CD4-positive, alpha-beta T cell (primary cell): ENCODE results near the gene UFL1. TPM values are rescaled to one million over a fixed set of nuclear protein-coding genes. Genes with fewer than 3 reads are reported as not detected.

Experiments used
- ATAC-seq: fragments of 200-7000 bp; cut with Tn5 transposase; one replicate; pipeline ENCODE4 v1.10.0; 2022; ENCODE audit warnings: mild to moderate bottlenecking; ENCODE audit not compliant: poor library complexity
- CTCF ChIA-PET: fragments of 350-600 bp; sonication (Branson Sonifier 250); formaldehyde crosslinking; loops from one replicate; lab custom pipeline; 2021; ENCODE audit warnings: antibody characterized with exemption, inconsistent platforms; lab: Charles Lee
- POLR2A ChIA-PET: fragments of 350-600 bp; sonication (Branson Sonifier 250); formaldehyde crosslinking; loops from one replicate; lab custom pipeline; 2021; ENCODE audit warnings: antibody characterized with exemption, inconsistent platforms; lab: Charles Lee
- DNase-seq, 14 experiments: peaks; one replicate each; pipeline ENCODE4 v3.0.0-alpha.2; 2013 to 2020; ENCODE audit warnings: mixed read lengths in 2 of 14
- H3K27ac ChIP-seq, 2 donors: one replicate each; pipeline versions ENCODE4 v1.5.1 to v1.7.0; 2013; ENCODE audit warnings: low read length in 2 of 2, low read depth in 1 of 2, mild to moderate bottlenecking in 1 of 2
- H3K27me3 ChIP-seq, 2 experiments: 1 replicate in 1 of 2; 2 replicates in 1 of 2; pipeline versions ENCODE4 v1.6.1 to v1.7.0; 2013; ENCODE audit warnings: low read length in 2 of 2, control low read depth in 1 of 2, mild to moderate bottlenecking in 1 of 2, moderate library complexity in 1 of 2; ENCODE audit not compliant: insufficient read depth in 2 of 2, control insufficient read depth in 1 of 2
- H3K36me3 ChIP-seq: one replicate; pipeline ENCODE4 v1.6.1; 2013; ENCODE audit warnings: low read length, control low read depth; ENCODE audit not compliant: insufficient read depth
- H3K4me1 ChIP-seq: one replicate; pipeline ENCODE4 v1.6.1; 2013; ENCODE audit warnings: low read length, control low read depth; ENCODE audit not compliant: insufficient read depth
- H3K4me3 ChIP-seq: one replicate; pipeline ENCODE4 v1.5.1; 2013; ENCODE audit warnings: mild to moderate bottlenecking, low read length, moderate library complexity
- H3K9me3 ChIP-seq, 2 experiments: 1 replicate in 1 of 2; 2 replicates in 1 of 2; pipeline versions ENCODE4 v1.6.1 to v1.7.0; 2013; ENCODE audit warnings: low read length in 2 of 2, mild to moderate bottlenecking in 2 of 2, control low read depth in 1 of 2, moderate library complexity in 1 of 2; ENCODE audit not compliant: control insufficient read depth in 1 of 2, insufficient read depth in 1 of 2
- H3K27ac Mint-ChIP-seq: one replicate; pipeline ENCODE4 v1.8.0; 2020; ENCODE audit warnings: mixed read lengths
- H3K27me3 Mint-ChIP-seq: one replicate; pipeline ENCODE4 v1.8.0; 2021; ENCODE audit warnings: mixed read lengths
- H3K36me3 Mint-ChIP-seq: one replicate; pipeline ENCODE4 v1.8.0; 2021; ENCODE audit warnings: low read depth, mixed read lengths
- H3K4me1 Mint-ChIP-seq: one replicate; pipeline ENCODE4 v1.8.0; 2021; ENCODE audit warnings: low read depth, mixed read lengths
- H3K4me3 Mint-ChIP-seq: one replicate; pipeline ENCODE4 v1.8.0; 2020; ENCODE audit warnings: mild to moderate bottlenecking, mixed read lengths
- H3K9me3 Mint-ChIP-seq: one replicate; pipeline ENCODE4 v1.8.0; 2020; ENCODE audit warnings: mixed read lengths
- CTCF ChIP-seq: fragments of 200-600 bp; IDR thresholded peaks from one replicate; pipeline ENCODE4 v1.8.0; 2022; ENCODE audit warnings: antibody characterized with exemption, mild to moderate bottlenecking
- intact Hi-C, 2 experiments: fragments of 100-400 bp; cut with DNase I in 1 of 2; cut with micrococcal nuclease in 1 of 2; formaldehyde crosslinking; loops; one replicate each; pipeline versions ENCODE4 v1.15.1 to v1.9.0; 2023 to 2025; cut with DNase I, micrococcal nuclease
- total RNA-seq, 174 experiments: library from RNA in 2 of 174; stranded (reverse) in 2 of 174; gene quantifications; one replicate each; pipeline ENCODE4 v1.2.3 and lab custom pipeline; 2021 to 2026

Gene UFL1
- total RNA-seq, 2 experiments from 2014 or later, result 22.1 TPM

- Histone ChIP-seq H3K27ac (peak overlapping the region; percentile 98), H3K4me1 (peaks cover 11% of the 10 kb centered on the region), H3K36me3 (peaks cover 10% of the 10 kb centered on the region), H3K27me3 (no peaks in the 10 kb centered on the region), H3K9me3 (no peaks in the 10 kb centered on the region), H3K4me3 (peak overlapping the region; percentile 91)
- TF ChIP-seq CTCF, result no peak
- intact Hi-C loops, result loop anchor here (1.0 to 10.0 kb wide), 6 partner anchors 21 to 944 kb away; partner anchors contain the start of genes KLHL32 (in 2 of the 2), GPR63 (in 1 of the 2) and MANEA (in 1 of the 2)
- H3K36me3 Mint-ChIP-seq, result peaks cover 31% of the 10 kb centered on the region
- no peaks in the 10 kb centered on the region for H3K9me3 Mint-ChIP-seq
- peak overlapping the region; percentile 100 for H3K27ac Mint-ChIP-seq
- POLR2A ChIA-PET, result interaction anchor here (0.6 to 3.7 kb wide), 9 partner anchors 9 to 945 kb away, joined by 3 to 54 read pairs (median 4); partner anchors contain the start of genes KLHL32 and MANEA
- ATAC-seq, result no peak
- peak overlapping the region; percentile 100 for H3K4me3 Mint-ChIP-seq
- H3K27me3 Mint-ChIP-seq, result no peaks in the 10 kb centered on the region
- CTCF ChIA-PET, result no interaction called here
- peaks cover 46% of the 10 kb centered on the region for H3K4me1 Mint-ChIP-seq
- DNase-seq, result no peak
These were observed 331 bp upstream of the UFL1 start for GRCh38 chr6:96521306-96521643.

GRCh38 chr6:96522465-96523009 lies 931 bp downstream of the UFL1 start:
- DNase-seq (peak in 6 of 14 experiments; percentile 3 to 60 (median 40)), ATAC-seq (peak; percentile 8)
- ChIA-PET POLR2A (interaction anchor here (0.6 to 3.7 kb wide), 13 partner anchors 8 to 946 kb away, joined by 3 to 54 read pairs (median 4); partner anchors contain the start of genes GPR63, KLHL32, MANEA and MMS22L), CTCF (no interaction called here)
- H3K27me3 Mint-ChIP-seq, result no peaks in the 10 kb centered on the region
- Histone ChIP-seq H3K9me3 (no peaks in the 10 kb centered on the region), H3K36me3 (peaks cover 23% of the 10 kb centered on the region), H3K4me1 (peaks cover 11% of the 10 kb centered on the region), H3K27me3 (no peaks in the 10 kb centered on the region), H3K27ac (peak overlapping the region; percentile 98), H3K4me3 (peak overlapping the region; percentile 91)
- no peaks in the 10 kb centered on the region for H3K9me3 Mint-ChIP-seq
- intact Hi-C loops, result loop anchor here (1.0 to 10.0 kb wide), 4 partner anchors 312 to 945 kb away; partner anchors contain the start of genes GPR63 (in 1 of the 2), KLHL32 (in 1 of the 2), MANEA (in 1 of the 2) and NDUFAF4 (in 1 of the 2)
- peak overlapping the region; percentile 100 for H3K27ac Mint-ChIP-seq
- peak overlapping the region; percentile 100 for H3K4me3 Mint-ChIP-seq
- H3K4me1 Mint-ChIP-seq, result peaks cover 56% of the 10 kb centered on the region
- peaks cover 43% of the 10 kb centered on the region for H3K36me3 Mint-ChIP-seq
- no peak for TF ChIP-seq CTCF

- ATAC-seq (no peak), DNase-seq (no peak)
- no peak overlapping the region for H3K4me3 Mint-ChIP-seq
- Histone ChIP-seq H3K4me3 (no peak overlapping the region), H3K27ac (no peak overlapping the region), H3K9me3 (no peaks in the 10 kb centered on the region), H3K4me1 (no peaks in the 10 kb centered on the region), H3K36me3 (peaks cover 75% of the 10 kb centered on the region), H3K27me3 (no peaks in the 10 kb centered on the region)
- H3K27me3 Mint-ChIP-seq, result no peaks in the 10 kb centered on the region
- H3K9me3 Mint-ChIP-seq, result no peaks in the 10 kb centered on the region
- peaks cover 75% of the 10 kb centered on the region for H3K36me3 Mint-ChIP-seq
- ChIA-PET POLR2A (interaction anchor here (0.9 kb wide), 1 partner anchor 29 kb away, joined by 4 read pairs; no protein-coding TSS in a partner anchor), CTCF (no interaction called here)
- H3K4me1 Mint-ChIP-seq, result peaks cover 60% of the 10 kb centered on the region
- no peak for TF ChIP-seq CTCF
- intact Hi-C loops, result loop anchor here in 1 of 2 experiments (5.0 to 10.0 kb wide), 2 partner anchors 307 to 749 kb away; partner anchors contain the start of gene GPR63
- H3K27ac Mint-ChIP-seq, result no peak overlapping the region
These were observed 6.6 kb downstream of the UFL1 start for GRCh38 chr6:96528193-96528592.
